GM18498 (cell line): ENCODE data around the gene ZNF775.

Source experiments
- ATAC-seq: cut with Tn5 transposase; IDR thresholded peaks from one replicate; pipeline ENCODE4 v1.9.1; 2021; ENCODE audit warnings: mild to moderate bottlenecking, moderate library complexity; ENCODE audit not compliant: unreplicated experiment

Gene ZNF775

DNA sequence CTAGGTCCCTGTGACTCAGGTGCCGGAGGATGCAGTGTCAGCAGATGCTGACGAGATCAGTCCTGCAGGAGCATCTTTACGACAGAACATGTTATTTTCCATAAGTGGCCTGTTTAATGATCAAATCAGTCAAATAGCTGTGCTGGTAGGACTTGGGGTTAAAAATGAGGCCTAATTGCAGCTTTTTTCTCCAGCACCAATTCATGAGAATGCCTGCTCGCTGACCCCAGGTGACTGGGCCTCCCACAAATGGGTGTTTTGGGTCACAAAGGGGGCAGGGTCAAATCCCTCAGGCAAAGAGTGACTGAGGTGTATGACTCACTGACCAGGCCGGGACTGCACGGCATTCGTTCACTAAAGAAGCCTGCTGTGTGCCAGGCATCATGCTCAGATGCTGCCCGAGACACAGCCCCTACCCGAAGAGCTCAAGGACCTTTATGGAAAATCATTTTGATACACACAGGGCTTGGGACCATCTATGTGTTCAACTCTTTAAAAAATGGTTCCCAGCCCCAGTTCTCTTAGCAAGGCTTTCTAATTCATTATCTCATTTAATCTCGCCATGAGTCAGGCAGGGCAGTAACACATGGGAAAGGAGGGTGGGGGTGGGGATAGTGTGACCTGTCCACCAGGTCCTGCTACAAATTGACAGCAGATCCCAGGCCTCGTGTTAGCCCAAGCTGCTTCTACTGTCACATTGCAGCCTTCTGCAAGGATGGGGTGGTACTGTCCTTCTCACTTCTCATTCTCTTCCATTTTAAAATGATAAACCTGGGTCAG is 21.1 kb downstream of the ZNF775 start:
- ATAC-seq: no peak

DNA sequence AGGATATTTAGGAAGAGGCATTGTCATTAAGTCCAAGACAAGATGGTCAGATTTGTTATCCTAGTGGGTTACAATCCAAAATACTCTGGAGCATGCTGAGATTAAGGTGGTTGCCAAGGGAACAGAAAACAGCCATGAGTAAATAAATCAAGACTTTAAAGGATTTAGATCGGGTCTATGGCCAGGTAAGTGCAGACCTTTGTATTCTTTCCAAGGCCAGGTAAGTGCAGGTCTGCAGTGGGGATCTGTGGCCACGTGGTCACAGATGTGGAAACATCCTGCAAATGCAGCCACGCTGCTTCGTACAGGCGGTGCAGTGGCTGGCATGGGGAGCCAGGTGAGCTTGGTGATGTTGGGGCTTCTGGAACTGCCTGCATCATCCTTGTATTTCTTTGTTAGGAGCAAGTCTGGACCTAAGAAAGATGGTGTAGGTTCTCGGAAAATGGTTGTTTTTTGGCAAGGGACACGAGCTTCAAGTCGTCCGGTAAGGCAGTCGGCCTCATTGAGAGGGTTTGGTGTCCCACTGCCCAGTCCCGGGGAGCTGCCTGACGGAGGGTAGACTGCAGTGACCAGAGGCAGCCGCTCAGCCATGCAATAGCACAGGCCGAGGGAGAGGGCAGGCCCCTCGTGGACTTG is 21.8 kb downstream of the ZNF775 start:
- no peak for ATAC-seq

DNA sequence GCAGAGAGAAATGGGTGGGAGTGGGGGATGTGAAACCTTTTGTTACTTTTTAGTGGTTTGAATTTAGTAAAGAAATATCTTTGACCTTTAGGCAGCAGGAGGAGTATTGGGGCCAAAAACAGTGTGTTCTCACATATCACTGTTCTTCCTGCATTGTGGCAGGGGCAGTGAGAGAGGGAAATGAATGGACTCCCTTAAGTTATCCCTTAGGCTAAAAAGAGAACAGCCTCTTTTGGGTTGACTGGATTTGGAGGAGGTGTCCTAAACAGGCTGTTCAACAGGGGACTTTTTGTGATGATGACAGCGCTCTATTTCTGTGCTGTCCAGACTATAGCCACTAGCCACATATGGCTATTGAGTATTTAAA is 22.3 kb downstream of the ZNF775 start:
- no peak for ATAC-seq

DNA sequence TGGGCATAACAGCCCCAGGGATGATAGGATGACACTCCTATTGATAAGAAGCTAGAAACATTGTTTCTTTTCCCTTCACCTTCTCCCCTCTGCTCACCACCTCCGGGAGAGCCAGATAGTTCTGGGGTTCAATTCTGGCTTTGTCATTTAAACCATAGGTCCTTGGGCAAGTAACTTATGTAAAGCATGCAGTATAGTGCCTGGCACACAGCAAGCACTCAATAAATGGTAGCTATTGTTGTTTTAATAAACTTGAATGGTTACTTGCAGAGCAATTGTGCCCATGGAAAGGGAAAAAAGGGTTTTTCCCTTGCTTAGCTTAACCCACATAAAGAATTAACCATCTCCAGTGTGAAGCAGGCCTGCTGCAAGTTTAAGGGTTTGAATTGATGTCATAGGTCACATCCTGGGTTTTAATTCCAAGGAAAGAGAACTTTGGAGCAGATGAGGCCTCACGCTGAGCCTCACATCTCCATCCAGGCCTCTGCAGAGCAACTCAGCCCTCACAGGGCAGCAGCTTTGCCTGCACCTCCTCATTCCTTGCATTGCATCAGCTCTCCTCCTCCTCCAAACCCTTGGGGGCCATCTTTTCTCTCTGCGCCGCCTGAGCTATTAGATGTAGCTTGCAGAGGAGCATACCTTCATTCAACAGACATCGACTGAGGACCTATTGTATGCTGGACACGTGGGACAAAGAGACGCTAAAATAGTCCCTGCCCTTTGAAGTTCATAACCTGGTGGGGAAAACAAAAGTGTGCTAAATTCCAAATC is 22.9 kb downstream of the ZNF775 start:
- ATAC-seq: no peak

DNA sequence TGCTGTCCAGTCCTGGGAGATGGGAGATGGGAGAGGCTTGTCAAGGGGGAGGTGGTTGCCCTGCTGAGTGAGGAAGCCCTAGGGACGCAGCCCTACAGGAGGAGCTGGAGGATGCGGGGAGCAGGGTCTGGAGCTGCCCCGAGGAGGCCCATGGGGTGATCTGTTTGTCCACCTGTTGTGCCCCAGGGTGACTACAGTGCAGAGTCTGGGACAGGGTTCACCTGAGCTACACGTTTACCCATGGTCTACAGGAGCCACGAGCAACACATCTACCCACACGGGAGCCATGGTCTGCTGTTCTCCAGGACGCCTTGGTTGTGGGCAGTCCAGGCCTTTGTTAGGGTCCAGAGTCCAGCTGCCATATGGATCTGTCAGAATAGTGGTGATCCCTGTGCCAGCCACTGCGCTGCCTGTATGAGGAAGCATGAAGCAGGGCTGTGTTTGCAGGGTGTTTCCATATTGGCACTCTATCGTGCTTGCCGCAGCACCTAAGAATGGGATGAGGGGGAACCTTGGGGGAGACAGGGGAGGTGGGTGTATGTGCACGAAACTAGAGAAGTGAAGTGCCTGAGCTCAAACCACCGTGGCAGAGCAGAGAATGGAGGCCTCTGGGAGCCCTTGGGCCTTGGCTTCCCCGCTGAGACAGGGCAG is 23.7 kb downstream of the ZNF775 start:
- no peak for ATAC-seq

DNA sequence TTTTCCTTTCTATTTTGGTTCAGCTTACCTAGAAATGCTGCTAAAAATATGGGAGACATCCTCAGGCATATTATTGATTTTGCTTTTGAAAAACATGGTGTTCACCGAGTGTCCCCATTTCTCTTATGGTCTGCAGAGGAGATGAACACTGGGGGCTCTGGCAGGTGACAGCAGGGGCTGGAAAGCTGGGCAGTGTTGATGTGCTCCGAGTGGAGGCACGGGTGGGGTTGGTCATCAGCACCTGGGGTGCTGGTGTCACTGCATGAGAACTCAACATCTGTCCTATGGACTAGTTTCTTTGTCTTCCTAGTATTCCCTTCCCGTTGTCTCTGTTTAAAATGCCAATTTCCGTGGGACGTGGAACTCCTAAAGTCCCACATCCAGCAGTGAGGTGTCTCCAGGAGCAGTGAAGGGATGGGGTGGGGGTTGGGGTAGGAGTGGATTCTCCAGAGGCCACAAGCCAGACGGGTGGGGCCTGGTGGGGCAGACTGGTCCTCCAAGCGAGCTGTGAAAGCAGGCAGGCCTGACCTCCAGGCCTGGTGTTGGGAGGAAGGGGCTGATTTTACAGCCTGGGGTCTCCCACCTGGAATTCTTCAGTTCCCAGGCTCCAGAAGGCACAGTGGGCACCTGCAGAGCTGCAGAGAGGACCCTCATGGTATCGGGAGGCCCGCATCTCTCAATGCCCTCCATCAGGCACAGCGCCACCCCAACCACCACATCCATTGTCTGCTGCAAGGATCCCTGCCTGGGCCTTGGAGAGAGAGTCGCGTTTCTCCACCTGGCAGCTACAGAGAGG is 24.4 kb downstream of the ZNF775 start:
- ATAC-seq: no peak

DNA sequence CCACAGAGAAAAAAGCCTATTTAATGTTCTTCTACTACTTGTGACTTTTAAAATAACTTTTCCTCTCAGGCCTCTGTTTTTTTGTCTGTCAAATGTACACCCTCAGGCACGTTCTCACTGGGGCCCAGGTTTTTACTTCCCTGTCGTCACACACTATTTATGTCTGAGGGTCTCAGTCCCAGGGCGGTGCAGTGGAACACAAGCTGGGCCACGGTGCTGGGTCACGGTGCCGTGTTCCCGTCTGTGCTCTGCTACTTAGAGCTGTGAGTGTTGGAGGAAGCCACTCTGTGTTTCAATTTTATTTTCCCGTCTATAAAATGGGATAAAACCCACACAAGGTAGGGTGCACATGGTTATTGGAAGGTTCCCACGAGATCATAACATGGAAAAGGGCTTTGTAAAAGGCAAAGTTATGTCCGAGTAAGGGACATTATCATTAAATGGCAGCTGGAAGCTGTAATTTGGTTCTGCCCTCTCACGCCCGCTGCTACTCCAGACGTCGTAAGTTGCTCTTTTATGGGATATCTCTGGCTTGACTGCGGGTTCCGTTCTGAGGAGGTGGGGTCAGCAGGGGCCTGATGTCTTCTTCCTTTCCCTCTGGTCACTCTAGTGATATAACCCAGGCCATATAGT is 25.2 kb downstream of the ZNF775 start:
- no peak for ATAC-seq

DNA sequence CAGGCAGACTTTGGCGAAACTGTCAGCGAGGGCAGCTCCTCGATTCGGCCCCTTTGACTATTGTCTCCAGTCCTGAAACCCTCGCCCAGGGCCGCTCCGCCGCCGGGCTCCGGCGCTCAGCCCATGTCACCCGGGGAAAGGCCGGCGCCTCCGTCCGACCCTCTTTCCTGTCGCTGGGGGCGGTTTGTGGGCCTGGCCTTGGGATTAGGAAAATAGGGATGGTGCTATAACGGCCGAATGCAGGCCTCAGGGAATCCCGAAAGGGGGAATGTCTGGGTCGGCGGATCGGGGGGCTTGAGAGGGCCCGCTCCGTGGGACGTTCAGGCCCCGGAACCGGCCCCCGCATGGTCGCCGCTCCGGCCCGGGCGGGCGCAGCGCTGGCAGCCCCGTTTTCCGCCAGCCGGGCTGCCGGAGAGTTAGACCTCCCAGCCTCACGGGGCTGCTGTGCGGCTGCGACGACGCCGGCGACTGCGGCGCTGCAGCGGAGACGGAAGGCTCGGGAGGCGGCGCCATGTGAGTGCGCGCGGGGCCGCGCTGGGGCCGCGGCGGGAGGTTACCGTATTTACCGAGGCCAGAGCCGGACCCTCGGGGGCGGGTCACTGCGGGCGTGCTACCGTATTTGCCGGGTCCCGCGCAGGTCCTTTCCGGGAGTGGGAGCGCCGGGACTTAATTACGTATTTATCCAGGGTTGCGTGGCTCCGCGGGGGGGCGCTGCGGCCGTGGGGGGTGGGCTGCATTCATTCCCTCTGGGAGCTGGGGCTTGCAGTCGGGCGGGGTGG is 25.9 kb downstream of the ZNF775 start:
- peak; percentile 57 for ATAC-seq

DNA sequence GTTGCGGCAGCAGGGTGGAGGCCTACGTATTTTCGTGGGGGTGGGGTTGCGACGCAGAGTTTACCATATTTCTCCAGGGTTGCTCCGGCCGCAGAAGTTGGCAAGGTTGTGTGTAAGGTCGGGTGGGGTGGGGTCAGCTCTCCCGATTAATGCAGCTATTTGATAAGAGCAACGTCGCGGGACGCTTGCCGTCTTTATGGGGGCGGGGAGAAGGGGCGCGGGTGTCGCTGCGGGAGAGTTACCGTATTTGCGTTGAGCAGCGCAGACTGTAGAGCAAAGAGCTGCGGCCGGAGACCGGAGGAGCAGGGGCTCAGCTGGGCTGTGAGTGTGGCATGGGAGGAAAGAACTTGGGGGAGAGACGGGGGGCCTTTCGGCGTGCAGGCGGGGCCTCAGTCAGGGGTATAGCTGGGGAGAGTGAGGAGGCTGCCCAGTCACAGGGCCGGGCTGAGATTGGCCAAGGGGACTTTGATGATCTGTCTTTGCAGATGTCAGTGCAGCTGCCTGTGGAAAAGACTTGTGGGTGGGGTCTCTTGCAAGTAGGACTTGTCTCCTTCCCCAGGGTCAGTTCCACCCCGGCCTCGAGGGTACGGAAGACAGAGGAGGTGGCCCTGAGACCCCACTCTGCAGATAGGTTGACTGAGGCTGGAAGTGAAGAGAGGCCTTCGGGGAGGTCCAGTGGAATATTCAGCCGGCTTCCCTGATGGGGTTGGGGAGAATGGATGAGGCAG is 26.6 kb downstream of the ZNF775 start:
- ATAC-seq: no peak

DNA sequence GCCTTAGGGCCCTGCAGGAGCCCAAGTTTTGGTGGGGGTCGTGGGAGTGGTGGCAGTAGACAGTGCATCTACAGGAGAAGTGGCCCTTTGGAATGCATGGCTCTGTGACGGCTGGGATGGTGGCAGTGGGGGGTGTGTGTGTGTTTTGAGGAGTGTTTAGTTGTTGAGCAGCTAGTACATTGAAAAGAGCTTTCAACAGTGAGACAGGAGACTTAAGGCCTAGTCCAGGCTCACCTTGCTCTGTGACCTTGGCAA is 27.1 kb downstream of the ZNF775 start:
- no peak for ATAC-seq

DNA sequence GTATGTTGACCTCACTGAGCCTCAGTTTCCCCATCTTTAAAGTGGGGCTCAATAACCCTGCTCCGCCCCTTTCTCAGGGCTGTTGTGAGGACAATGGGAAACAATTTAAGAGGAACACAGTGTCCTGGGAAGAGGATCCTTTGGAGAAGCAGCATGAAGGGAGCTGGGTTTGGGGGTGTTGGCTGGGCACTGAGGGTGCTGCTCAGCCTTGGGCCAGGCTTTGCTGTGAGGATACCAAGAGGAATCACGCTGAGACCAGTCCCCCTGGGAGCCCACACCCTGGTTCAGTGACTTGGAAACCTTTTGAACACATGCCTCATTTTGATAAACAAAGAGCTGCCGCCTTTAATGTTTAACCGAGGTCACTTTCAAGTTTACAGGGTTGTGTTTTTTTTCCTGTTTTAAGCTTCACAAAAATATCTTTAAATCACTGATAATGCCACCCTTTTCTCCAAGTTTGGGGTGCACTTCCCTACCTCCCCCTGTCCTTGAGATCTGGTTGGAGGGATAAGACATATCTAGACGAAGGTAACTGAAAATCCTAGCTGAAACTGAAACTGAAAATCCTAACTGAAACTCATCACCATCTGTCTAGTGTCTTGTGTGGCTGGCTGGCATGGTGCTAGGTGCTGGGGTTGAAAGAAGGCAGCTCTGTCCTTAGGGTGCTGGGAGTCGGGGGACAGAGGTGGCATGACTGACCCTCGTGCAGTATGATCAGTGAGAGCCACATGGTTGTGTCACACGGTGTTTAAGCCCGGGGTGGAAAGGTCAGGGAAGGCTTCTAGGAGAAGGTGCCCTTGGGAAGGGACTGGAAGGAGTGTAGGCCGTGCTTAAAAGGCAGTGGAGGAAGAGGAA is 27.7 kb downstream of the ZNF775 start:
- ATAC-seq: peak; percentile 67

DNA sequence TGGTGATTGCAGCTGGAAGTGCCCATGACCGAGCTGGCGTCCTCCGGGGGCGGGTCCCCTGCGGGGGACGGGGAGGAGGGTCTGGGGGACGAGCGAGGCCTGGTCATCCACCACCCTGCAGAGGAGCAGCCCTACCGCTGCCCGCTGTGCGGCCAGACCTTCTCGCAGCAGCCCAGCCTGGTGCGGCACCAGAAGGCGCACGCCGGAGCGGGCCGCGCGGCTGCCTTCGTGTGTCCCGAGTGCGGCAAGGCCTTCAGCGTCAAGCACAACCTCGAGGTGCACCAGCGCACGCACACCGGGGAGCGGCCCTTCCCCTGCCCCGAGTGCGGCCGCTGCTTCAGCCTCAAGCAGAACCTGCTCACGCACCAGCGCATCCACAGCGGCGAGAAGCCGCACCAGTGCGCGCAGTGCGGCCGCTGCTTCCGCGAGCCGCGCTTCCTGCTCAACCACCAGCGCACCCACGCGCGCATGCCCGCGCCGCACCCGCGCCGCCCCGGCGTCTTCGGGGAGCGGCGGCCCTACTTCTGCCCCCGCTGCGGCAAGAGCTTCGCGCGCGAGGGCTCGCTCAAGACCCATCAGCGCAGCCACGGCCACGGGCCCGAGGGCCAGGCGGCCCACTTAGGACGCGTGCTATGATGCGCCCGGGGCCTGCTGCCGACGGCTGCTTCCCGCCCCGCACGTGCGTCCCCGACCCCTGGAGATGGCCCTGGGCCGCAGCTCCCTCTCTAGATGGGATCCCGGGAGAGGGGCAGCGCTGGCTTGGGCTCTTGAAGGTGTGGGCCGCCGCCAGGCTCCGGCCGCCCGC is 28.7 kb downstream of the ZNF775 start:
- no peak for ATAC-seq

DNA sequence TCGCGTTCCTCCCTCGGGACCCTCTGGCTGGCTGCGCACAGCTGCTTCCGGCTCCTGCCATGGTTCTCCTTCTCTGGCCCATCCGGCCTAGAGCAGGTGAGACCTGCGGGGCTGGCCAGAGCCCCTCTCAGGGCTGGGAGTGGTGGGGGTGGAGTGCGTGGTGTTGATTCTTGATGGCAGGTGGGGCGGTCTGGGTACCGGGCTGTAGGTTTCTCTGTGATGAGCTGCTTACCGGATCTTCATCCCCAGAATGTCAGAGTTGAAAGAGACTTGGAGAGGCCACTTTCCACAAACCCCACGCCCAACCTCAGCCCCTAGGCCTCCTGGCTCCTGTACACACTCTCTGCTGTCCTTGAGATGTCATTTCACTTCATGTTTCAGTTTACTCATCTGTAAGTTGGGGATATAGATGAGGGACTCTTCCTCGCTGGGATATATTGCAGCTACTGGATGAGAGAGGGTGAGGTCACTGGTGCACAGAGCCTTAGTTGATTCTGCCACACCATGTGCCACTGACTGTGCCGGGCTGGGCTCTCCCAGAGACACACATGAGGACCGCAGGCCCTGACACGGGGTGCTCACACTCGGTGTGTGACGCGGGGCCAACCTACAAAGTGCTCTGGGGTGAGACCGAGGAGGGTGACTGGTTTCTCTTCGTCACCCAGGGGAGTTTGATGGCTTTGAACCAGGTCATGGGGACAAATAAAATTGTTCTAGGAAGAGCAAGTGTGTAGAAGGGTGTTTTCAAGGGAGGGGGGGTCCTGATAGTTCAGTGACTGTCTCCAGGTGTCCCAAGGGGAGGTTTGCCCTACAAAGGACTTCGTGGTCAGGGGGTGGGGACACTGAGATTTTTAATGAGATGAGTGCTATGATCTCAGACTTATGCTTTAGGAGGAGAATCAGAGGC is 29.5 kb downstream of the ZNF775 start:
- ATAC-seq: peak; percentile 25

DNA sequence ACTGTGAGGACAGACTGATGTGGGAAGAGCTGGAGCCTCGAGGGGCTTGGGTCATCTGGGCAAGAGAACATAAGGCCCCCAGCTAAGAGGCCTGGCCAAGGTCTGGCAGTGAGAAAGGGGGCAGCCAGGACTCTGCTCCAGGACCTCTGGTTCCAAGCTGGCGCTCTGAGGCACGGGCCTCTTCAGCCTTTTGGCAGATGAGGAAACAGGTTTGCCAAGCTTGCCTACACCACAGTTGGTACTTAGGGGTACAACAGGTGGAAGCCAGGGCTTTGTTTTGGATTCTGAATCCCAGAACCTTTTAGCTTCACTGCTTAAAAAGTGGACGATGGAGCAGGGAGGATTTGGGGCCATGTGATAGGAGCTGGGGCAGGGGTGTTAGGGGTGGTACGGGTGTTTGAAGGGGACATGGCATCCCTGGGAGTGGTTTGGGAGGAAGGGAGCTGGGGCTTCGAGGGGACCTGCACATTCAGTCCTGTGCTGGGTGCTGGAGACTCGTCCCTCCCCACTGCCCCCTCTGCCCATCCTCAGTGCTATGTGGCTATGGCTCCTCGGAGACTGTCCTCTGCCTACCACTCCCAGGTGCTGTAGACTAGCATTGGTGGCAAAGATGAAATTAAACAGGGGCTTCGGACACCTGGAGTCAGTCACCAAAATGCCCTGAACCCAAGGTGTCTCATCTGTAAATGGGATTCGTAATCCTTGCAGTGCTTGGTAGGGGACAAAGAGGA is 30.3 kb downstream of the ZNF775 start:
- ATAC-seq: no peak

DNA sequence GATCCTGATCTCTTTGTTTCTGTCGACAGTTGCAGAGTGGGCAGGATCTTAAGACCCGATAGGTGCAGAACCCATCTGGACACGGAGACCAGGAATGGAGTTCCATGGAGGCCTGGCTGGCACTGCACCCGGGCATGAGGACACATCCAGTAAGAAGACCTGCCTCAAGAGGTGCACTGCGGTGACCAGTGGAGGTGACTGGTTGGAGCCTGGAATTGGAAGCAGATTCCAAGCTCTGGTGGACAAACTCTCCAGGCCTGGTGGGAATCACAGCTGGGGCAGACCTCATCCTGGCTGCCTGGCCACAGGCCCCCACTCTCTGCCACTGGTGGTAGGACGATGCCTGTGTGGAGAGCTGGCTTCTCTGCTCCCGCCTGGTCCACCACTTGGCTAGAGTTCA is 31.0 kb downstream of the ZNF775 start:
- ATAC-seq: no peak
